GM18861 (cell line): ENCODE measurements around the gene ATG4D.

Experiments
- ATAC-seq: cut with Tn5 transposase; IDR thresholded peaks from one replicate; pipeline ENCODE4 v1.9.1; 2021; ENCODE audit not compliant: unreplicated experiment

The ATG4D gene

DNA sequence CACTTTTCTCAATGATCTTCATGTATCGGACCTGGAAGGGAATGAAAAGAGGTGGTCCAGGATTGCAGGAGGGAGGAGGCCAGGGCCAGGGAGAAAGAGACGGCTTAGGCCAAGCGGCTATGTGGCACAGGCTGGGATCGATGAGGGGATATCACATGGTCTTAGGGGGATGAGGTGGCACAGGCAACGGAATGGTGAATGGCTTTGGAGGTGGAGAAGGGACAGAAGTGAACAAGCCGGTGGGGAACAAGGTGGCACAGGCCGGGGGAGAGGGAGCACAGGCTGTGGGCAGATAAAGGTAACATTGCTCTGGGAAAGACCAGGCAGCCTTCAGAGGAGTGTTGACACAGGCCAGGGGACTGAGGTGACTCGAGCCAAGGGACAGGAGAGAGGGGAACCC, 30.8 kb downstream of the ATG4D start:
- ATAC-seq: no peak

- no peak for ATAC-seq
Observed at GRCh38 chr19:10575011-10575716, 31.5 kb downstream of the ATG4D start.

GRCh38 chr19:10577951-10578350, 34.2 kb downstream of the ATG4D start:
- no peak for ATAC-seq

- ATAC-seq: no peak
Observed at GRCh38 chr19:10580979-10581631, 37.4 kb downstream of the ATG4D start.

DNA sequence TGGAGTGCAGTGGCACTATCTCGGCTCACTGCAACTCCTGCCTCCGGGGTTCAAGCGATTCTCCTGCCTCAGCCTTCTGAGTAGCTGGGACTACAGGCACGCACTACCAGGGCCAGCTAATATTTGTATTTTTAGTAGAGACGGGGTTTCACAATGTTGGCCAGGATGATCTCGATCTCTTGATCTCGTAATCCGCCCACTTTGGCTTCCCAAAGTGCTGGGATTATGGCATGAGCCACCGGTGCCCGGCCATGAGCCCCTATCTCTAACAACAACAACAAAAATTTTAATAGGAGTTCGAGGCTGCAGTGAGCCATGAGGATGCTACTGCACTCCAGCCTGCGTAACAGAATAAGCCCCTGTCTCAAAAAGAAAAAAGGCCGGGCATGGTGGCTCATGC, 38.4 kb downstream of the ATG4D start:
- no peak for ATAC-seq

DNA sequence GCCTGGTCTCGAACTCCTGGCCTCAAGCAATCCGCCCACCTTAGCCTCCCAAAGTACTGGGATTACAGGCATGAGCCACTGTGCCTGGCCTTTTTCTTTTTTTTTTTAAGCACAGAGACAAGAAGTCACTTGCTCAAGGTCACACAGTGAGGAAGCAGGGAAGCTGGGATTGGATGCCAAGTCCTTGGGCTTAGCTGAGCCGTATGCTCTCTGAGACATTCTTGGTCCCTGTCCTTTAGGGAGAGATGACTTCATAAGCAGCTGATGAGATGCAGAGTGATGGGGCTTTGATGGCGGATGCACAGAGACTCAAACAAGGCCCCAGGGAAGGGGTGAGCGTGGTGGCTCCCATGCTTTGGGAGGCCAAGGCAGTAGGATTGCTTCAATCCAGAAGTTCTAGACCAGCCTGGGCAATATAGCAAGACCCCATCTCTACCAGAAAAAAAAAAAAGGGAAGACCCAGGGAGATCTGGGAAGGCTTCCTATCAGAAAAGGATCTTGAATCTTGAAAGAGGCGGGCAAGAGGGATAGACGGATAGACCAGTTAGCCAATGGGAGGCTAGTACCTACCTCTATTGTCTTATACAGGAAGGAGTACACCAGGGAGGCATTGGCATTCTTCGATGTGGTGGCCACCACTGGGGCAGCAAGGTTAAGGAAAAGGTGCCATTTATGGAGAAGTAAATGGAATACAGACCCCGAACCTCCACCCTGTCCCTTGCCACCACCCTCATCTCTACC, 39.5 kb downstream of the ATG4D start:
- ATAC-seq: no peak

- ATAC-seq: no peak
Observed at GRCh38 chr19:10586396-10586795, 42.7 kb downstream of the ATG4D start.

- ATAC-seq: no peak
Observed at GRCh38 chr19:10587022-10587838, 43.5 kb downstream of the ATG4D start, which contains the start of gene AP1M2. Gene AP1M2, minus strand, starts transcription at chr19:10587312. Its CDS starts 81 bp downstream, at chr19:10587231.

DNA sequence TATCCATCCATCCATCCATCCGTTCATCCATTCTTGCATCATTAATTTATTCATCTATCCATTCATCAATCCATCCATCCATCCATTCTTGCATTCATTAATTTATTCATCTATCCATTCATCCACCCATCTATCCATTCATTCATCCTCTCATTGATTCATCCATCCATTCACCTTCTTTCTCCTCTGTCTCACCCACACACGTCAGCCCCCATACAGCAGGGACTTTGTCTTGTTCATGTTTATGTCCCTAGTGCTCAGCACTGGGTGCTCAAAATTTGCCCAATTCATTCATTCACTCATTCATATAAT, 44.1 kb downstream of the ATG4D start:
- ATAC-seq: no peak

- no peak for ATAC-seq
Observed at GRCh38 chr19:10593148-10593547, 49.4 kb downstream of the ATG4D start.

GRCh38 chr19:10593820-10594637, 50.3 kb downstream of the ATG4D start:
- no peak for ATAC-seq

- ATAC-seq: no peak
Observed at GRCh38 chr19:10600149-10600548, 56.4 kb downstream of the ATG4D start.

DNA sequence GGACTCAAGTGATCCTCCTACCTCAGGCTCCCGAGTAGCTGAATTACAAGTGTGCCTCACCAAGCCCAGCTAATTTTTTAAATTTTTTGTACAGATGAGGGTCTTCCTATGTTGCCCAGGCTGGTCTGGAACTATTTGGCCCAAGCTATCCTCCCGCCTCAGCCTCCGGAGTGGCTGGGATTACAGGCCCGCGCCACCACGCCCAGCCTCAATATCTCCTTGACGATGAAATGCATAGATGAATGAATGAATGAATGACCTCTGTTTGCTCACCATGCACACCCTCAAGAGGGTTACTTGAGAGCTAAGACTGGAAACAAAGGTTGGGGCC, 58.3 kb downstream of the ATG4D start:
- ATAC-seq: no peak

- peak; percentile 26 for ATAC-seq
Observed at GRCh38 chr19:10602330-10603083, 58.8 kb downstream of the ATG4D start.
